ENCODE measurements around the gene RAG1. TPM values are rescaled to one million over a fixed set of nuclear protein-coding genes. Genes with fewer than 3 reads are reported as not detected.

The RAG1 gene
- polyA plus RNA-seq, 1 donor (not counting 4 experiments of a cell fraction or from before 2014, with no cell fraction given), result 1.3 TPM

DNA sequence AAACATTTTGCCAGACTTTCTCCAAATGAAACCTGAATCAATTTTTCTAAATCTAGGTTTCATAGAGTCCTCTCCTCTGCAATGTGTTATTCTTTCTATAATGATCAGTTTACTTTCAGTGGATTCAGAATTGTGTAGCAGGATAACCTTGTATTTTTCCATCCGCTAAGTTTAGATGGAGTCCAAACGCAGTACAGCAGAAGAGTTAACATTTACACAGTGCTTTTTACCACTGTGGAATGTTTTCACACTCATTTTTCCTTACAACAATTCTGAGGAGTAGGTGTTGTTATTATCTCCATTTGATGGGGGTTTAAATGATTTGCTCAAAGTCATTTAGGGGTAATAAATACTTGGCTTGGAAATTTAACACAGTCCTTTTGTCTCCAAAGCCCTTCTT lies 9.6 kb downstream of the RAG1 start:
- DNase-seq (ENCODE audit: low read depth, low spot score) (no peak), FAIRE-seq (no peak)
- no peaks in the 10 kb centered on the region for H4K20me1 ChIP-seq (ENCODE audit: control insufficient read depth, extremely low read depth, insufficient read depth, low read length)
- H3K9me3 ChIP-seq (ENCODE audit: control insufficient read depth, low read depth, low read length), result no peaks in the 10 kb centered on the region
- H2AFZ ChIP-seq (ENCODE audit: control insufficient read depth, low read length), result no peak overlapping the region
- H3K4me3 ChIP-seq (ENCODE audit: control insufficient read depth in 2 of 3, extremely low read depth in 1 of 3, insufficient read depth in 2 of 3, low read depth in 1 of 3, low read length in 3 of 3), result no peak overlapping the region
- H3K79me2 ChIP-seq (ENCODE audit: control insufficient read depth, insufficient read depth, low read length), result no peaks in the 10 kb centered on the region
- H3K36me3 ChIP-seq (ENCODE audit: control insufficient read depth in 2 of 2, extremely low read depth in 1 of 2, insufficient read depth in 2 of 2, low read length in 2 of 2), result no peaks in the 10 kb centered on the region
- H3K9me1 ChIP-seq (ENCODE audit: control insufficient read depth, extremely low read depth, insufficient read depth, low read length), result no peaks in the 10 kb centered on the region
- H3K9ac ChIP-seq (ENCODE audit: control insufficient read depth, extremely low read depth, insufficient read depth, low read length), result no peak overlapping the region
- H3K27ac ChIP-seq (ENCODE audit: control insufficient read depth, insufficient read depth, low read length), result no peak overlapping the region
- H3K4me2 ChIP-seq (ENCODE audit: control insufficient read depth, extremely low read depth, insufficient read depth, low read depth, low read length), result no peak overlapping the region
- H3K27me3 ChIP-seq (ENCODE audit: control insufficient read depth, extremely low read depth, insufficient read depth, low read length), result no peaks in the 10 kb centered on the region
- no peaks in the 10 kb centered on the region for H3K4me1 ChIP-seq (ENCODE audit: control insufficient read depth, extremely low read depth, insufficient read depth, low read length)
- TF ChIP-seq, protein P1, sequence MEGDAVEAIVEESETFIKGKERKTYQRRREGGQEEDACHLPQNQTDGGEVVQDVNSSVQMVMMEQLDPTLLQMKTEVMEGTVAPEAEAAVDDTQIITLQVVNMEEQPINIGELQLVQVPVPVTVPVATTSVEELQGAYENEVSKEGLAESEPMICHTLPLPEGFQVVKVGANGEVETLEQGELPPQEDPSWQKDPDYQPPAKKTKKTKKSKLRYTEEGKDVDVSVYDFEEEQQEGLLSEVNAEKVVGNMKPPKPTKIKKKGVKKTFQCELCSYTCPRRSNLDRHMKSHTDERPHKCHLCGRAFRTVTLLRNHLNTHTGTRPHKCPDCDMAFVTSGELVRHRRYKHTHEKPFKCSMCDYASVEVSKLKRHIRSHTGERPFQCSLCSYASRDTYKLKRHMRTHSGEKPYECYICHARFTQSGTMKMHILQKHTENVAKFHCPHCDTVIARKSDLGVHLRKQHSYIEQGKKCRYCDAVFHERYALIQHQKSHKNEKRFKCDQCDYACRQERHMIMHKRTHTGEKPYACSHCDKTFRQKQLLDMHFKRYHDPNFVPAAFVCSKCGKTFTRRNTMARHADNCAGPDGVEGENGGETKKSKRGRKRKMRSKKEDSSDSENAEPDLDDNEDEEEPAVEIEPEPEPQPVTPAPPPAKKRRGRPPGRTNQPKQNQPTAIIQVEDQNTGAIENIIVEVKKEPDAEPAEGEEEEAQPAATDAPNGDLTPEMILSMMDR (optimal IDR thresholded peaks at IDR 0.05 in 1 of 3, IDR thresholded peaks at IDR 0.05 in 1 of 3, conservative IDR thresholded peaks at IDR 0.05 in 1 of 3; ENCODE audit: extremely low read depth in 1 of 3, insufficient read depth in 2 of 3, low read length in 3 of 3), result no peak
- no peak for TF ChIP-seq EZH2 (IDR thresholded peaks at IDR 0.05; ENCODE audit: low read length)
- dilution Hi-C loops (cut with MboI; ENCODE audit: extremely low pct_ligation_motif_present, low sequenced_read_pairs), result no loop called here

DNA sequence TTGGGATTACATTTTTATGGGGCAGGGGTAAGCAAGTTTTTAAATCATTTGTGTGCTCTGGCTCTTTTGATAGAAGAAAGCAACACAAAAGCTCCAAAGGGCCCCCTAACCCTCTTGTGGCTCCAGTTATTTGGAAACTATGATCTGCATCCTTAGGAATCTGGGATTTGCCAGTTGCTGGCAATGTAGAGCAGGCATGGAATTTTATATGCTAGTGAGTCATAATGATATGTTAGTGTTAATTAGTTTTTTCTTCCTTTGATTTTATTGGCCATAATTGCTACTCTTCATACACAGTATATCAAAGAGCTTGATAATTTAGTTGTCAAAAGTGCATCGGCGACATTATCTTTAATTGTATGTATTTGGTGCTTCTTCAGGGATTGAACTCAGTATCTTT lies 10.1 kb downstream of the RAG1 start:
- no peak overlapping the region for H3K27ac ChIP-seq (ENCODE audit: control insufficient read depth, insufficient read depth, low read length)
- dilution Hi-C loops (cut with MboI; ENCODE audit: extremely low pct_ligation_motif_present, low sequenced_read_pairs), result no loop called here
- no peaks in the 10 kb centered on the region for H3K4me1 ChIP-seq (ENCODE audit: control insufficient read depth, extremely low read depth, insufficient read depth, low read length)
- H3K79me2 ChIP-seq (ENCODE audit: control insufficient read depth, insufficient read depth, low read length), result no peaks in the 10 kb centered on the region
- no peaks in the 10 kb centered on the region for H3K27me3 ChIP-seq (ENCODE audit: control insufficient read depth, extremely low read depth, insufficient read depth, low read length)
- H3K9me1 ChIP-seq (ENCODE audit: control insufficient read depth, extremely low read depth, insufficient read depth, low read length), result no peaks in the 10 kb centered on the region
- TF ChIP-seq, protein P1 (optimal IDR thresholded peaks at IDR 0.05 in 1 of 3, IDR thresholded peaks at IDR 0.05 in 1 of 3, conservative IDR thresholded peaks at IDR 0.05 in 1 of 3; ENCODE audit: extremely low read depth in 1 of 3, insufficient read depth in 2 of 3, low read length in 3 of 3), result no peak
- TF ChIP-seq EZH2 (IDR thresholded peaks at IDR 0.05; ENCODE audit: low read length), result no peak
- FAIRE-seq (no peak), DNase-seq (ENCODE audit: low read depth, low spot score) (no peak)
- no peak overlapping the region for H2AFZ ChIP-seq (ENCODE audit: control insufficient read depth, low read length)
- no peaks in the 10 kb centered on the region for H3K36me3 ChIP-seq (ENCODE audit: control insufficient read depth in 2 of 2, extremely low read depth in 1 of 2, insufficient read depth in 2 of 2, low read length in 2 of 2)
- no peak overlapping the region for H3K9ac ChIP-seq (ENCODE audit: control insufficient read depth, extremely low read depth, insufficient read depth, low read length)
- no peak overlapping the region for H3K4me2 ChIP-seq (ENCODE audit: control insufficient read depth, extremely low read depth, insufficient read depth, low read depth, low read length)
- no peaks in the 10 kb centered on the region for H4K20me1 ChIP-seq (ENCODE audit: control insufficient read depth, extremely low read depth, insufficient read depth, low read length)
- H3K9me3 ChIP-seq (ENCODE audit: control insufficient read depth, low read depth, low read length), result no peaks in the 10 kb centered on the region
- no peak overlapping the region for H3K4me3 ChIP-seq (ENCODE audit: control insufficient read depth in 2 of 3, extremely low read depth in 1 of 3, insufficient read depth in 2 of 3, low read depth in 1 of 3, low read length in 3 of 3)
